Cortex of kidney (tissue), 1 donor: ENCODE measurements around the gene C11orf65.
"Not testable (repeated sequence)": the region's sequence is repeated elsewhere in the genome, so short reads cannot be mapped to it uniquely, and the experiment has no call there.

ENCODE experiments used
- DNase-seq: peaks from one replicate; lab custom pipeline; 2025; lab: John Stamatoyannopoulos, UW

Gene C11orf65

GRCh38 chr11:108472681-108473080, 5.4 kb upstream of the C11orf65 start:
- no peak for DNase-seq

- no peak for DNase-seq
These were observed 1.1 kb upstream of the C11orf65 start for GRCh38 chr11:108468478-108468864.

GRCh38 chr11:108466405-108466804, 924 bp downstream of the C11orf65 start:
- DNase-seq: no peak

- DNase-seq: no peak
These were observed 14.0 kb downstream of the C11orf65 start for GRCh38 chr11:108453207-108453835.

- DNase-seq: not testable (repeated sequence)
These were observed 25.9 kb downstream of the C11orf65 start for GRCh38 chr11:108441445-108441844.

GRCh38 chr11:108436594-108436993, 30.7 kb downstream of the C11orf65 start:
- no peak for DNase-seq

GRCh38 chr11:108435066-108435465, 32.3 kb downstream of the C11orf65 start:
- DNase-seq: no peak

- no peak for DNase-seq
These were observed 34.5 kb downstream of the C11orf65 start for GRCh38 chr11:108432783-108433182.

GRCh38 chr11:108431997-108432396, 35.3 kb downstream of the C11orf65 start:
- DNase-seq: no peak

GRCh38 chr11:108431370-108431769, 36.0 kb downstream of the C11orf65 start:
- no peak for DNase-seq

GRCh38 chr11:108417551-108417950, 49.8 kb downstream of the C11orf65 start:
- DNase-seq: not testable (repeated sequence)

- no peak for DNase-seq
These were observed 52.4 kb downstream of the C11orf65 start for GRCh38 chr11:108414958-108415357.

GRCh38 chr11:108405706-108406105, 61.6 kb downstream of the C11orf65 start:
- no peak for DNase-seq

- DNase-seq: no peak
These were observed 64.3 kb downstream of the C11orf65 start for GRCh38 chr11:108403052-108403451.

- no peak for DNase-seq
These were observed 65.1 kb downstream of the C11orf65 start for GRCh38 chr11:108402241-108402640.

- no peak for DNase-seq
These were observed 68.9 kb downstream of the C11orf65 start for GRCh38 chr11:108398439-108398838.

- DNase-seq: not testable (repeated sequence)
These were observed 70.7 kb downstream of the C11orf65 start for GRCh38 chr11:108396672-108397071.

- no peak for DNase-seq
These were observed 72.5 kb downstream of the C11orf65 start for GRCh38 chr11:108394744-108395284.

- no peak for DNase-seq
These were observed 74.3 kb downstream of the C11orf65 start for GRCh38 chr11:108393046-108393445.

GRCh38 chr11:108392353-108392752, 75.0 kb downstream of the C11orf65 start:
- DNase-seq: no peak

- DNase-seq: no peak
These were observed 78.8 kb downstream of the C11orf65 start for GRCh38 chr11:108388576-108388975.

GRCh38 chr11:108373505-108373904, 93.8 kb downstream of the C11orf65 start:
- not testable (repeated sequence) for DNase-seq

GRCh38 chr11:108370990-108371389, 96.3 kb downstream of the C11orf65 start:
- DNase-seq: no peak

- DNase-seq: no peak
These were observed 97.0 kb downstream of the C11orf65 start for GRCh38 chr11:108370315-108370714.
